Stimulated activated naive CD8-positive, alpha-beta T cell treated with anti-CD3 and anti-CD28 coated beads, Interleukin-15, amount 100 ng/mL, for 72 hours (primary cell): ENCODE measurements around the gene CBLB.
"Not testable (repeated sequence)": the region's sequence is repeated elsewhere in the genome, so short reads cannot be mapped to it uniquely, and the experiment has no call there.

Experiments
- ATAC-seq: fragments of 150-1000 bp; cut with Tn5 transposase; 2 replicates; pipeline ENCODE4 v1.10.0; 2021; ENCODE audit warnings: mild to moderate bottlenecking, moderate library complexity
- DNase-seq, 2 donors: peaks; one replicate each; pipeline ENCODE4 v3.0.0; 2021 to 2022
- H3K27ac Mint-ChIP-seq, 2 donors: one replicate each; pipeline ENCODE4 v1.8.0; 2022; ENCODE audit warnings: mild to moderate bottlenecking in 2 of 2, mixed read lengths in 2 of 2, moderate library complexity in 2 of 2
- H3K27me3 Mint-ChIP-seq: one replicate; pipeline ENCODE4 v1.8.0; 2022; ENCODE audit warnings: mixed read lengths
- H3K4me1 Mint-ChIP-seq: one replicate; pipeline ENCODE4 v1.8.0; 2022; ENCODE audit warnings: mild to moderate bottlenecking, mixed read lengths
- H3K4me3 Mint-ChIP-seq, 2 donors: one replicate each; pipeline ENCODE4 v1.8.0; 2022; ENCODE audit warnings: mild to moderate bottlenecking in 2 of 2, mixed read lengths in 2 of 2, moderate library complexity in 1 of 2
- H3K9me3 Mint-ChIP-seq, 2 donors: one replicate each; pipeline ENCODE4 v1.8.0; 2022; ENCODE audit warnings: mixed read lengths in 2 of 2

The CBLB gene

GRCh38 chr3:105823149-105823867, 45.5 kb downstream of the CBLB start:
- DNase-seq = peak in 1 of 2 donors; percentile 41
- H3K9me3 Mint-ChIP-seq = peaks cover 0 to 14% of the 10 kb centered on the region in 2 donors
- peaks cover 79% of the 10 kb centered on the region for H3K4me1 Mint-ChIP-seq
- ATAC-seq = peak; percentile 82
- H3K4me3 Mint-ChIP-seq = peak overlapping the region; percentile 69 to 80
- no peaks in the 10 kb centered on the region for H3K27me3 Mint-ChIP-seq
- peak overlapping the region; percentile 97 to 99 for H3K27ac Mint-ChIP-seq

DNA sequence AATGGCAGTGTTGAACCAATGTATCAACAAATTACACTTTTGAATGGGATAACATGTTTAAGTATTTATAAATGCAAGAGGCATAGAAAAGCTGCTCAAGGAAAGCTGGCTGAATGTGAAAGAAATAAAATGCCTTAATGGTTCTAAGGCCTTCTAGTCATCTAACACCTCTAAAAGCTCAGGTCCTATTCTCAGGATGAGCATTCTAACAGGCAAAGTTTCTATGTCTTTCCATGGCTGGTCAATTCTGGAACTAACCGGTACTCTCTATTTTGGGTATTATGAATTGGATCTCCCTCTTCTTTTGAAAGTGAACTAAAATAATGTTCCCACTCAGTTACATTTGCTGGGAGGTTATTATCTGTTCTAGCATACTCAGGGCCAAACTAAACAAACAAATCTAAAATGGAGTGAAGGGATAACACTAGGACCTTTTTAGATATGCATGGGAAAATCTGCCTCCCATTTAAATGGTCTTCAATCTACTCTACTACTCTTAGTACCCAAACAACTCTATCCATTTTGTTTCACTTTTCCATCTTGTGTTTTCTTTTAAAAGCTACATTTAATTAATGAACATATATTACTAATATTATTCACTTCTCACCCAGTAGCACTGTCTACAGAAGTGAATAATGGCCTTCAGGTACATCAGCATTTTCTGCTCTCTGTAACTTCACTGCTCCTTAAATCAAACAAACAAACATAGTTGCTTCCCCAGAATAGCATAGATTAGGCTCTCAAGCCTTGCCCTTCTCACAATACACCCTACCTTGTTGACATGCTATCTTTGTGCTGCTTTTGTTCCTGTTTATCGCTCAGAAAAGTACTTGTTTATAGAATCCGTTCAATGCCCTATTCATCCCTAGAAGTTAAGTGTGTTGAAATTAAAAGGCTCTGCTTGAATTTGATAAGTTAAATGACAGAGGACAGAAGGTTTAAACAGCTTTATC, 46.4 kb downstream of the CBLB start:
- H3K27me3 Mint-ChIP-seq = no peaks in the 10 kb centered on the region
- peaks cover 71% of the 10 kb centered on the region for H3K4me1 Mint-ChIP-seq
- no peak for ATAC-seq

DNA sequence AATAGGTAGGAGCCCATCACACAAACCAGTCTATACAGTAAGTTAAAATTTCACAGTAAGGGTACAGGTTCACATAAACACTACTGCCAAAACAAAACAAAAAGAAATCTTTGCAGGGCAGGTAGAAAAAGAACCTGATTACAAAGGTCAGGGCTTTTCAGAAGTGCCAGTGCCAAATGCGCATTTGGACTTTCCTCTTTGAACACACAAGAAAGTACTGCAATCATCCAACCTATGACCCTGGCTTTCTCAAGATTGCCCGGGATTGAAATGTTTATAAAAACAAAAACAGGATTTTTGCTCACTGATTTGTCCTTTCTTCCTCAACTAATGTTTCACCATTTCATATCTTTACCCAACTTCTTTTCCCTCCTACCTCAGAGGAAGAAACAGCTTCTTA, 47.4 kb downstream of the CBLB start:
- ATAC-seq = no peak
- H3K27me3 Mint-ChIP-seq = no peaks in the 10 kb centered on the region

More for the DNA sequence above, 46.4 kb downstream of the CBLB start:
- peak overlapping the region; percentile 69 to 80 for H3K4me3 Mint-ChIP-seq
- peaks cover 0 to 14% of the 10 kb centered on the region in 2 donors for H3K9me3 Mint-ChIP-seq
- peak overlapping the region; percentile 72 to 99 for H3K27ac Mint-ChIP-seq
- no peak for DNase-seq

DNA sequence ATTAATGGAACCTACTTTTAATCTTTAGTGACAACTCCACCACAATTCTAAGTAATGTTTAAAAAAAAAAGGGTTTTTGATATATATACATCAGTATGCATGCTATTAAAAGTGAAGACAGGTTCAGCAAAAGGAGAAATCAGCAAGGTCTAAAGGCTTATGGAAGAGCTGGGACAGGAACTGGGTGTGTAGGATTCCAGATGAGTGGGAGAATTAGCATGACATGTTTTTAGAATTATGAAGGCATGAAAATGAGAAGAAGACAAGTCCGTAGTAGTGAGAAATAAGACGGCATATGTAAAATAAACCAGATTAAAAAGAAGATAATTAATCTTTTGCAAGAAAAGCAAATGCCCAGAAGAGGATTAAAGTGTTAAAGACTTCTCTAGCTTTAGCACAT, 52.0 kb downstream of the CBLB start:
- DNase-seq = no peak
- ATAC-seq = no peak
- Mint-ChIP-seq H3K9me3 (peaks cover 0 to 9% of the 10 kb centered on the region in 2 donors), H3K27ac (peak overlapping the region in 1 of 2 donors; percentile 30), H3K4me1 (peaks cover 54% of the 10 kb centered on the region), H3K27me3 (no peaks in the 10 kb centered on the region), H3K4me3 (no peak overlapping the region)

More for the DNA sequence above, 47.4 kb downstream of the CBLB start:
- peak overlapping the region in 1 of 2 donors; percentile 30 for H3K27ac Mint-ChIP-seq
- peaks cover 0 to 12% of the 10 kb centered on the region in 2 donors for H3K9me3 Mint-ChIP-seq
- H3K4me1 Mint-ChIP-seq = peaks cover 70% of the 10 kb centered on the region
- no peak for DNase-seq
- H3K4me3 Mint-ChIP-seq = no peak overlapping the region

- H3K9me3 Mint-ChIP-seq, H3K27me3 Mint-ChIP-seq, ATAC-seq, DNase-seq, H3K27ac Mint-ChIP-seq: not testable (repeated sequence)
- H3K4me3 Mint-ChIP-seq = peak overlapping the region in 1 of 2 donors; percentile 10
- peaks cover 51% of the 10 kb centered on the region for H3K4me1 Mint-ChIP-seq
Measured at GRCh38 chr3:105815331-105815730, 53.5 kb downstream of the CBLB start.

GRCh38 chr3:105813710-105814109, 55.1 kb downstream of the CBLB start:
- Mint-ChIP-seq H3K4me3 (no peak overlapping the region), H3K27ac (no peak overlapping the region), H3K27me3 (no peaks in the 10 kb centered on the region), H3K4me1 (peaks cover 58% of the 10 kb centered on the region), H3K9me3 (peaks cover 0 to 9% of the 10 kb centered on the region in 2 donors)
- no peak for DNase-seq
- no peak for ATAC-seq

DNA sequence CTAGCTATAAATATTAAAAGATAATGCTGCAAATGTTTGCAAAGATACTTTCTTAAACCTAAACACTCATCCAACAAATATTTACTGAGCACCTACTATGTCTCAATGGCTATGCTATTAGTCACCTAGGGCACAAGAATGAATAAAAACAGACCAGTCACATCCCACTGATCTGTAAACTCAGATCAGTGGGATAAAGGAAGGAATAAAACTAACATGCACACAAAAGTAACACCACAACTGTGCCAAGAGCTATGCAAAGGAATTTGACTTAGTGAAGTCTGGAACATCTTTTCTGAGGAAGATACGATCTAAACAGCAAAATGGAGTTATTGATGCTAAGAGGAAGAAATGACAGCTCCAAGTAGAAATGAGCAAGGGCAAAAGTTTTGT, 56.6 kb downstream of the CBLB start:
- Mint-ChIP-seq H3K4me1 (peaks cover 68% of the 10 kb centered on the region), H3K9me3 (peaks cover 0 to 9% of the 10 kb centered on the region in 2 donors), H3K27me3 (no peaks in the 10 kb centered on the region), H3K4me3 (peak overlapping the region in 1 of 2 donors; percentile 18), H3K27ac (peak overlapping the region in 1 of 2 donors; percentile 42)
- no peak for ATAC-seq
- no peak for DNase-seq

- Mint-ChIP-seq H3K9me3 (peaks cover 0 to 9% of the 10 kb centered on the region in 2 donors), H3K4me1 (peaks cover 68% of the 10 kb centered on the region), H3K4me3 (peak overlapping the region; percentile 18), H3K27me3 (no peaks in the 10 kb centered on the region), H3K27ac (peak overlapping the region in 1 of 2 donors; percentile 42)
- ATAC-seq (no peak), DNase-seq (no peak)
Measured at GRCh38 chr3:105811518-105812193, 57.2 kb downstream of the CBLB start.

GRCh38 chr3:105809208-105809888, 59.5 kb downstream of the CBLB start:
- ATAC-seq (no peak), DNase-seq (no peak)
- H3K4me1 Mint-ChIP-seq = peaks cover 75% of the 10 kb centered on the region
- peak overlapping the region in 1 of 2 donors; percentile 11 for H3K27ac Mint-ChIP-seq
- H3K27me3 Mint-ChIP-seq = no peaks in the 10 kb centered on the region
- H3K9me3 Mint-ChIP-seq = peaks cover 0 to 4% of the 10 kb centered on the region in 2 donors
- no peak overlapping the region for H3K4me3 Mint-ChIP-seq

DNA sequence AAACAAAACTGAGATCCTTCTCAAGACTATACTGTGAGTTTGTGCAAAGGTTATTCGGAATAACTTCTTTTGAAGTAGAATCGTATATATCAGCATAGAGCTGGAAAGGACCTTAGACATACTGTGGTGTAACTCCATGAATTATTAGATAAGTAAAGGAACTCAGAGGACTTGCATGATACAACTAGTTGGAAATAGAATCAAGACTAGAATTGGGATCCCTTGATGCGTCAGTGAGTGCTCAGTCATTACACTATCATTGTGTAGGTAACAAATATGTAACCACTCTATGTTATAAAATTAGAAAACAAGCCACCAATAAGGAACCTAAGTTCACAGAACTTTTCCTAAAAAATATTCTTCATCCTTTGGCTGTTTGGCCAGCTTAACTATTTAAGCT, 61.1 kb downstream of the CBLB start:
- peak overlapping the region in 1 of 2 donors; percentile 8 for H3K27ac Mint-ChIP-seq
- H3K9me3 Mint-ChIP-seq = peaks cover 0 to 4% of the 10 kb centered on the region in 2 donors
- H3K27me3 Mint-ChIP-seq = no peaks in the 10 kb centered on the region
- no peak overlapping the region for H3K4me3 Mint-ChIP-seq
- H3K4me1 Mint-ChIP-seq = peaks cover 86% of the 10 kb centered on the region
- ATAC-seq = no peak
- DNase-seq = no peak

DNA sequence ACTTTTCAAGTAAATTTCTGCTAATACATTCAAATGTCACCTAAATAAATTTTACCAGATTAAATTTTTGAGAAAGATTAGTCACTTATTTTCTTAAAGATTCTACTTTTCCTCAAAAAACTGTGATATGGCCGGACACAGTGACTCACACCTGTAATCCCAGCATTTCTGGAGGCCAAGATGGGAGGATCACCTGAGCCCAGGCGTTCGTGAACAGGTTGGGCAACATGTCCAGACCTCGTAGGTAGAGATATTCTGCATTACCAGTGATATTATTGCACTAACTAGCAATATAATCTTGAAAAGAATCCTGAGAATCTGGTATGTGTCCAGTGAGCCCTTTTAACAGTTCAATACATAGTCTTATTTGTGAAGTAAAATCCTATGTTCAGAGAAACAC, 61.7 kb downstream of the CBLB start:
- Mint-ChIP-seq H3K4me3 (no peak overlapping the region), H3K9me3 (peaks cover 0 to 4% of the 10 kb centered on the region in 2 donors), H3K27me3 (no peaks in the 10 kb centered on the region), H3K27ac (no peak overlapping the region), H3K4me1 (peaks cover 86% of the 10 kb centered on the region)
- no peak for ATAC-seq
- DNase-seq = no peak

DNA sequence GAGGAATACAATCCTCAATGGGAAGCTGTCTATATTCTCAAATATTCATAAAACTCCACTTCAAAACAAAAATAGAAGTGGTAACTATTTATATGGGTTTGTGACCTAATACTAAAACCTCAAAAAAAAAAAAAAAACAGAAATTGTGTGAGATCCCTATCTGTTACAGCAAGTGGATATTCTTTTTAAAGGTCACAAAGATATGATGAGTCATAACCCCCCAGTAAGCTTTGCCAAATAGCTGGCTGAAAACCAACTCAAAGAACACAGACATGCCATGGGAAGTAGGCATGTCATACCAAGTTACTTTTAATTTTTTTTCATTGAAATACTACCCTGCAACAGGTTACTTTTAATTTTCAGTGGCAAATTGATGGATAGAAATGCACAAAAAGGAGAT, 62.5 kb downstream of the CBLB start:
- no peak for DNase-seq

GRCh38 chr3:105805404-105805803, 63.4 kb downstream of the CBLB start:
- peak overlapping the region; percentile 64 to 85 for H3K27ac Mint-ChIP-seq
- no peaks in the 10 kb centered on the region for H3K27me3 Mint-ChIP-seq
- H3K4me1 Mint-ChIP-seq = peaks cover 90% of the 10 kb centered on the region
- peak overlapping the region; percentile 59 to 72 for H3K4me3 Mint-ChIP-seq
- DNase-seq = no peak
- ATAC-seq = no peak
- H3K9me3 Mint-ChIP-seq = peaks cover 0 to 4% of the 10 kb centered on the region in 2 donors

More for the DNA sequence above, 62.5 kb downstream of the CBLB start:
- peak overlapping the region; percentile 59 to 72 for H3K4me3 Mint-ChIP-seq
- H3K4me1 Mint-ChIP-seq = peaks cover 86% of the 10 kb centered on the region
- peaks cover 0 to 4% of the 10 kb centered on the region in 2 donors for H3K9me3 Mint-ChIP-seq
- ATAC-seq = peak; percentile 83
- H3K27ac Mint-ChIP-seq = peak overlapping the region in 1 of 2 donors; percentile 64
- no peaks in the 10 kb centered on the region for H3K27me3 Mint-ChIP-seq

- Mint-ChIP-seq H3K4me1 (peaks cover 92% of the 10 kb centered on the region), H3K27me3 (no peaks in the 10 kb centered on the region), H3K27ac (peak overlapping the region; percentile 94 to 97), H3K9me3 (peaks cover 0 to 4% of the 10 kb centered on the region in 2 donors), H3K4me3 (peak overlapping the region; percentile 55 to 62)
- no peak for DNase-seq
- ATAC-seq = no peak
Measured at GRCh38 chr3:105802118-105802706, 66.6 kb downstream of the CBLB start.
